Fibroblast of mammary gland (primary cell): ENCODE results near the gene PCED1B.
"Not testable (repeated sequence)": the region's sequence is repeated elsewhere in the genome, so short reads cannot be mapped to it uniquely, and the experiment has no call there.

ENCODE experiments used
- DNase-seq: peaks from one replicate; pipeline ENCODE4 v3.0.0-alpha.2; 2010; ENCODE audit warnings: low read depth
- H3K4me3 ChIP-seq: 2 replicates; pipeline ENCODE4 v1.5.1; 2011; ENCODE audit warnings: low read depth, mild to moderate bottlenecking, low read length, moderate library complexity; ENCODE audit not compliant: control insufficient read depth
- CTCF ChIP-seq: conservative IDR thresholded peaks from 2 replicates; pipeline ENCODE4 v1.5.1; 2011; ENCODE audit warnings: low read depth, low read length, inconsistent platforms; ENCODE audit not compliant: control insufficient read depth, insufficient read depth

PCED1B gene

GRCh38 chr12:47212701-47213039 is 133.2 kb downstream of the PCED1B start:
- no peak overlapping the region for H3K4me3 ChIP-seq
- DNase-seq: no peak
- TF ChIP-seq CTCF: no peak

GRCh38 chr12:47213396-47213795 is 134.0 kb downstream of the PCED1B start:
- H3K4me3 ChIP-seq: no peak overlapping the region
- DNase-seq: no peak
- TF ChIP-seq CTCF: no peak

GRCh38 chr12:47214001-47214619 is 134.7 kb downstream of the PCED1B start:
- no peak for DNase-seq
- no peak for TF ChIP-seq CTCF
- no peak overlapping the region for H3K4me3 ChIP-seq

GRCh38 chr12:47214771-47215170 is 135.3 kb downstream of the PCED1B start:
- no peak overlapping the region for H3K4me3 ChIP-seq
- no peak for TF ChIP-seq CTCF
- DNase-seq: no peak

GRCh38 chr12:47216150-47216677 is 136.8 kb downstream of the PCED1B start:
- no peak for TF ChIP-seq CTCF
- no peak for DNase-seq
- no peak overlapping the region for H3K4me3 ChIP-seq

- not testable (repeated sequence) for DNase-seq, H3K4me3 ChIP-seq
These were observed 138.1 kb downstream of the PCED1B start for GRCh38 chr12:47217595-47217869.

- no peak overlapping the region for H3K4me3 ChIP-seq
- TF ChIP-seq CTCF: no peak
- DNase-seq: no peak
These were observed 138.8 kb downstream of the PCED1B start for GRCh38 chr12:47218191-47218654.
